SK-MEL-5 (cell line): Measurements from ENCODE around the gene MAPK4. TPM values are rescaled to one million over a fixed set of nuclear protein-coding genes. Genes with fewer than 3 reads are reported as not detected.
A peak's percentile ranks its signal among the peaks of the same experiment; 100 is the strongest.

Experiments
- DNase-seq: peaks from one replicate; pipeline ENCODE4 v3.0.0-alpha.2; 2016; ENCODE audit warnings: low read depth, low spot score
- in situ Hi-C: cut with HindIII; loops from 2 replicates; pipeline ENCODE4 v1.10.0; 2016; ENCODE audit warnings: low sequenced_read_pairs, high pct_unique_total_duplicates, low pct_unique_long_range_greater_than_20kb
- total RNA-seq: library from RNA; depleted of rRNA; stranded (reverse); fragments of >200 nt; shearing (Covaris generic); gene quantifications from 2 replicates; pipeline ENCODE4 v1.2.3, GENCODE V29; 2014

MAPK4 gene
- total RNA-seq, 1 experiment from 2014 or later: 62.4 TPM

- in situ Hi-C loops: no loop called here
- DNase-seq: peak; percentile 99
Measured at GRCh38 chr18:50611529-50611941, 51.6 kb downstream of the MAPK4 start.

DNA sequence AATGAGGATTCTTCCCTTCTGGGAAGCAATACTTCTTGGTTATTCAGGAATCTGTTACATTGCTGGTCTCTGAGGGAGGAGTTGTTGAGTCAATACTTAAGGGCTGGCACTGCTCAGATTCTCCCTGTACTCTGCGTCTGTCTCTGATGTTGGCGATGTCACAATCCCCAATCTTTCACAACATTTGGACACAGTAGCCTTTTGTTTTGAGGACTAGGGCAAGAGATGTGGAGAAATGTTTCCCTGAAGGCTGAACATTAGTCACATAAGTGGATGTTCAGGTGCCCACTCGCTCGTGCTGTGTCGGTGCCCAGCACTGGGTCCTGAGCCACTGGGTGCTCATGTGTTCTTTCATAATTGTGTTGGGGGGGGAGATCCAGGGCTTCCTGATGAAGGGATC, 55.0 kb downstream of the MAPK4 start:
- DNase-seq: peak; percentile 99
- in situ Hi-C loops: no loop called here

DNA sequence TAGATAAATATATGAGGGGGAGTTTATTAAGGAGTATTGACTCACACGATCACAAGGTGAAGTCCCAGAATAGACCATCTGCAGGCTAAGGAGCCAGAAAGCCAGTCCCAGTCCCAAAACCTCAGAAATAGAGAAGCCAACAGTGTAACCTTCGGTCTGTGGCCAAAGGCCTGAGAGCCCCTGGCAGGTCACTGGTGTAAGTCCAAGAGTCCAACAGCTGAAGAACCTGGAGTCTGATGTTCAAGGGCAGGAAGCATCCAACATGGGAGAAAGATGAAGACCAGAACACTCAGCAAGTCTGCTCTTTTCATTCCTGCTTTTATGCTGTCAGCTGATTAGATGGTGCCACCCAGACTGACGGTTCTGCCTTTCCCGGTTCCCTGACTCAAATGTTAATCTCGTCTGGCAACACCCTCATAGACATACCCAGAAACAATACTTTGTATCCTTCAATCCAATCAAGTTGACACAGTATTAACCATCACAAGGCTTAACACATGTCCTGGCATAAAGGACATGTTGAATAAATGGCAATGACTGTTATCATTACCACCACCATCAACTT, 56.7 kb downstream of the MAPK4 start:
- no peak for DNase-seq
- in situ Hi-C loops: no loop called here

- DNase-seq: no peak
- in situ Hi-C loops: no loop called here
Measured at GRCh38 chr18:50619861-50620275, 60.0 kb downstream of the MAPK4 start.

GRCh38 chr18:50620319-50620718, 60.4 kb downstream of the MAPK4 start:
- in situ Hi-C loops: no loop called here

DNA sequence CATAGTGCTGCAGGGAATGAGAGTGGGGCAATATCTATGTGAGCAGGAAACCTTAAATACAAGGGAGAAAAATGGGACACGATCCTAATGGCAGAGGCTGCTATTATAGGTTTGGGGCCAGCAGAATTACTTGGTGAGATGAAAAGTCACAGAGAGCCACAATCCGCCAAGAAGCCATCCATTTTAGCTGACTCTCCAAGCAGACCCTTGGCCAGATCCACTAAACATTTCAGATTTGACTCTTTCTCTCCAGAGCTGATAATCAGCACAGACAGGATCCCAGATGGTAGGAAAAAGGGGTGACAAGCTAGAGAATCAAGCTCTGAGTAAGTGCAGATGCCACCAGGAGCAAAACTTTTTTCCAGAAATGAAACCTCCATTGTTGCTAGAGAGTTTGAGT, 61.5 kb downstream of the MAPK4 start:
- in situ Hi-C loops: no loop called here
- no peak for DNase-seq

More at GRCh38 chr18:50620319-50620718, 60.4 kb downstream of the MAPK4 start:
- DNase-seq: no peak

GRCh38 chr18:50622320-50622719, 62.4 kb downstream of the MAPK4 start:
- in situ Hi-C loops: no loop called here
- DNase-seq: no peak

- in situ Hi-C loops: no loop called here
Measured at GRCh38 chr18:50622865-50623393, 63.0 kb downstream of the MAPK4 start.

DNA sequence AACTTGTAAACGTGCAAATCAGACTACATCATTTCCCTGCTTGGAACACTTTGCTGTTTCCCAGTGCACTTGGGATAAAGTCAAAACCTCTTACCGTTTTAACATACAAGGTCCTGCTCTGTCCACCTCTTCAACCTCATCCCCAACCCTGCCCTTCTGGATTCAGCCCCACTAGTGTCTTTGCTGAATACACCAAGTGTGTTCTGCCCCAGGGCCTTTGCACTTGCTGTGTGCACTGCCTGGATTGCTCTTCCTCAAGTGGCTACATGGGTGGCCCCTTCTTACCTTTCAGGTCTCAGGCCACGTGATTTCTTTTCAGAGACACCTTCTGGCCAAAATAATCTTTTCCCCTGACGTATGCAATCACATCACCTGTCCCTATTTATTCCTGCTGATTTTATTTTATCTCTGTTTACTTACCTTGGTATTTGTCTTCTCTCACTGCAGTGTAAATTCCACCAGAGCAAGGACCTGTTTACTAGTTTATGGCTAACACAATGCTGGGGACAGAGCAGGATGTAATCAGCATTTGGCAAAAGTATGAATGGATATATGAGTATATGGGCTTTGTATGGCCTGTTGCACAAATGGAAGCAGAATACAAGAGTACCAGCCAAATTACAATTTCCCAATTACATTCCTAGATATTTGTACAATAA, 63.9 kb downstream of the MAPK4 start:
- in situ Hi-C loops: no loop called here
- no peak for DNase-seq

More at GRCh38 chr18:50622865-50623393, 63.0 kb downstream of the MAPK4 start:
- no peak for DNase-seq

DNA sequence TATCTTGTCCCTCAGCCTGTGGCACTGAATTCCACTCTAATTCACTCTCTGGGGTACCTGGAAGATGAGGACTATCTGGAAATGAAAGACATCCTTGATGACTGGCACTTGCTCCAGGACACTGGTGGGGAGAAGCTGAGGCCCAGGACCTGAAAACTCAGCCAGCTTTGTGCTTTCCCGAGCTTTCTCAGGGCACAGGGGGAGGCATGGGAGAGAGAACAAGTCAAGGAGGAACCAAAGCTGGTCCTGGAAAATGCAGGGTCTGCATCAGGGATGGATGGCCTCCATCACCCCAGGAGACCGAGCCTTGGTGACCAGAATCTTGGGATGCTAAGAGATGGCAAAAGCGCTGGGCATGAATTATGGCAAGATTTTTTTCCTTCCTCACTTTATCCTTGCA, 65.1 kb downstream of the MAPK4 start:
- no peak for DNase-seq
- in situ Hi-C loops: no loop called here

GRCh38 chr18:50626317-50626716, 66.4 kb downstream of the MAPK4 start:
- in situ Hi-C loops: no loop called here
- no peak for DNase-seq

DNA sequence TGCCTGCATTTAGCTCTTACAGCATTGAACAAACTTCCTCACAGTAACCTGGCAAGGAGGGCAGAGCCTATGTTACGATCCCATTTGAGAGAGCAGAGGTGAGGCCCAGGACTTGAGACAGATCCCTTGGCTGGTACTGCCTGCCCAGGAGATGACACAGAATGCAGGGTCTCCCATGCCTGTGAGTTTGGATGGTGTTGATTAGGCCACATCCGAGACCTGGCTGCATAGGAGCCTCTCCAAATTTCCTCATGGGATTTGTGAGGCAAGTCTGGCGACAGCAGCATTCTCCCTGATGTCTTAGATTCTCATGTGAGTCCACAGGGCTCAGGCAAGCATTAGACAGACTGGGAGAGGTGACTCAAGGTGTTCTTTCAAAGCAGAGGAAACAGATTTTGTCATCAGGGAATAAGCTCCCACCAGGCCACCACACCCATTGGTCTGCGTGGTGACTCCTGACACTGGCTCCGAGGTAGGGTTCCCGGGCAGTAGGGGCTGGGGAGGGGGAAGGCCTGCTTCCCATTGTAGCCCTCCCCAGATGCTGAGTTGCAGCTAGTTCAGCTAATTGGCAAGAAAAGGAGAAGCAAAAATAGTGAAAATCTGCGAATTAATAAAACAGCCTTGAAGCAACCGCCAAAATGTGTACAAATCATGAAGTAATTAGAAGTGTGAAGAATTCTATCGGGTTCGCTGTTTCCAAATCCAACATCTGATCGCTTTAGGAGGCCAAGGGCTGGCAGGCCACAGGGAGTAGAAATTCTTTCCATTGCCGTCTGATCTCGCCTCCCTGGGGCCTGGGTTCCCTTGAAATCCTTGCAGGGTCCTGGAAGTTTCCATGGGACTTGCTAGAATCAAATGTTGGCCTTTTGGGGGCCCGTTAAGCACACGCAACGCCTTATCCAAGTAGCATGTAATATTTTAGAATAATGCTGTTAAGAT, 68.0 kb downstream of the MAPK4 start:
- DNase-seq: no peak
- in situ Hi-C loops: no loop called here

DNA sequence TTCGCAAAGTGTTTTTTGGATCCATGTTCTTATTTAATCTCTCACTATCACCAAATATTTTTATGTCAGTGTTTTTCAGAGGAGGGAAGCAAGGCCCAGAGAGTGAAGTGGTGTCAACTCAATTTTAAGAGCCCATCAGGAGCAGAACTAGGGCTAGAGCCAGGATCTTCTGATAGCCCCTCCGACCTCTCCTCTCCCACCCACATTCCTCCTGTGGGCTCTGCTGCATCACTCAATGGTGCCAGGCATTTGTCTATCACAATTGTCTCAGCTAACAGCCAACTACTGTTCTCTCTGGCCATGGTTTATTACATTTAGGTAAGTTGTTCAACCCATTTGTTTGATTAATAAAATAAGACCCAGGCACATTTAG, 68.6 kb downstream of the MAPK4 start:
- no peak for DNase-seq
- in situ Hi-C loops: no loop called here

- no peak for DNase-seq
- in situ Hi-C loops: no loop called here
Measured at GRCh38 chr18:50629148-50629631, 69.3 kb downstream of the MAPK4 start.

- in situ Hi-C loops: no loop called here
- no peak for DNase-seq
Measured at GRCh38 chr18:50630895-50631294, 71.0 kb downstream of the MAPK4 start.

DNA sequence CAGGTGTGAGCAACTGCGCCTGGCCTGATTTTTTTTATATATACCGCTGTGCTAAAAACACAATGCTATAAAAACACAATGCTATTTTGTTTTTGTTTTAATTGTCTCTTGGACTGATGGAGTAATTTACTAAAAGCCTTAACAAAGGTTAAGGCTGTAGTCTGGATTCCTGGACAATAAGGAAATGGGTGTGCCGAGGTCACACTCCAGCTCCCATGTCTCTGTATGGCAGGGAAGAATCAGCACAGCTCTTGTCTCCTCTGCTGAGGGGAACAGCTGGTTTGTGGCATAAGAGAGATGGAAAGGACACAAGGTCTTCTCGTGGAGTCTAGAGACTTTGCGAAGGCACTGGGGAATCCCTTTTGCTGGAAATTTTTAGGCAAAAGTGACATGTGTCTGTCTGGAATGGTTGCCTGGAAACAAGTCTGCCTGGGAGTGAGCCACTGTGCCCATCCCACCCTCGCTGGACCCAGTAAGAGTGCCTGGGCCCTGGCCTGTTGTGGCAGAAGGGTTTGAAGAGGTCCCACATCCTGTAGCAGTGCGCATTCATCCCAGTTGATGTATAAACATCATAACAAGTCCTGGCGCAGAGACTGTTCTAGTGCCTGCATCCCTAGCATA, 73.1 kb downstream of the MAPK4 start:
- DNase-seq: no peak
- in situ Hi-C loops: no loop called here

- in situ Hi-C loops: no loop called here
- DNase-seq: no peak
Measured at GRCh38 chr18:50633992-50634391, 74.1 kb downstream of the MAPK4 start.
